Caco-2 (cell line): ENCODE data around the gene ESPNL. TPM values are rescaled to one million over a fixed set of nuclear protein-coding genes. Genes with fewer than 3 reads are reported as not detected.

Experiments used
- BruUV-seq: library from RNA; stranded (reverse); fragments of 400-500 nt; replicated peaks from 2 replicates; lab custom pipeline; 2021; lab: Mats Ljungman, UMichigan
- CTCF ChIA-PET: fragments of 300-600 bp; sonication (Branson Sonifier 250); formaldehyde crosslinking; loops from one replicate; lab custom pipeline; 2022; ENCODE audit warnings: antibody characterized with exemption; lab: Charles Lee
- POLR2A ChIA-PET: fragments of 300-600 bp; sonication (Branson Sonifier 250); formaldehyde crosslinking; loops from one replicate; lab custom pipeline; 2022; ENCODE audit warnings: antibody characterized with exemption; lab: Charles Lee
- DNase-seq, 2 experiments: peaks; one replicate each; pipeline versions ENCODE4 v3.0.0 to v3.0.0-alpha.2; 2020 to 2022
- H3K27me3 ChIP-seq: replicated peaks from 2 replicates; pipeline ENCODE4 v1.6.0; 2011; ENCODE audit warnings: low read length; ENCODE audit not compliant: control insufficient read depth, insufficient read depth
- H3K36me3 ChIP-seq: 2 replicates; pipeline ENCODE4 v1.5.1; 2011; ENCODE audit warnings: low read length; ENCODE audit not compliant: control insufficient read depth, insufficient read depth
- H3K4me1 ChIP-seq: fragments of 250-450 bp; sonication (Bioruptor Pico); 2 replicates; pipeline ENCODE4 v1.5.1; 2020; ENCODE audit warnings: mild to moderate bottlenecking
- H3K4me3 ChIP-seq: 2 replicates; pipeline ENCODE4 v1.5.1; 2011; ENCODE audit warnings: low read depth, mild to moderate bottlenecking, control low read depth, low read length
- H3K9me3 ChIP-seq: fragments of 250-450 bp; sonication (Bioruptor Pico); 2 replicates; pipeline ENCODE4 v1.5.1; 2020; ENCODE audit warnings: mild to moderate bottlenecking, moderate library complexity
- H3K27ac Mint-ChIP-seq: one replicate; pipeline ENCODE4 v1.8.0; 2022; ENCODE audit warnings: mixed read lengths; ENCODE audit not compliant: unreplicated experiment
- H3K27me3 Mint-ChIP-seq: one replicate; pipeline ENCODE4 v1.8.0; 2022; ENCODE audit warnings: mixed read lengths; ENCODE audit not compliant: insufficient read depth, unreplicated experiment
- H3K36me3 Mint-ChIP-seq: one replicate; pipeline ENCODE4 v1.8.0; 2022; ENCODE audit warnings: mild to moderate bottlenecking, mixed read lengths; ENCODE audit not compliant: insufficient read depth, unreplicated experiment
- H3K4me1 Mint-ChIP-seq: one replicate; pipeline ENCODE4 v1.8.0; 2022; ENCODE audit warnings: low read depth, mixed read lengths; ENCODE audit not compliant: unreplicated experiment
- H3K4me3 Mint-ChIP-seq: one replicate; pipeline ENCODE4 v1.8.0; 2022; ENCODE audit warnings: mild to moderate bottlenecking, moderate library complexity, mixed read lengths; ENCODE audit not compliant: unreplicated experiment
- H3K9me3 Mint-ChIP-seq: one replicate; pipeline ENCODE4 v1.8.0; 2022; ENCODE audit warnings: mixed read lengths; ENCODE audit not compliant: unreplicated experiment
- CTCF ChIP-seq, 2 experiments: fragments of 200-600 bp in 1 of 2; IDR thresholded peaks; 1 replicate in 1 of 2; 2 replicates in 1 of 2; pipeline versions ENCODE4 v1.5.1 to v1.8.0; 2011 to 2022; ENCODE audit warnings: antibody characterized with exemption in 1 of 2, control low read depth in 1 of 2, inconsistent platforms in 1 of 2, low read depth in 1 of 2, low read length in 1 of 2, mild to moderate bottlenecking in 1 of 2, moderate library complexity in 1 of 2; ENCODE audit not compliant: insufficient read depth in 1 of 2, severe bottlenecking in 1 of 2, unreplicated experiment in 1 of 2
- intact Hi-C: fragments of 100-400 bp; cut with micrococcal nuclease; formaldehyde crosslinking; loops from one replicate; pipeline ENCODE4 v1.10.0; 2022; ENCODE audit not compliant: unreplicated experiment
- total RNA-seq: library from RNA; stranded (reverse); gene quantifications from 2 replicates; pipeline ENCODE4 v1.2.3, GENCODE V29; 2022

ESPNL gene
- total RNA-seq, 1 experiment from 2014 or later = not detected

- H3K4me3 ChIP-seq = no peak overlapping the region
- no peaks in the 10 kb centered on the region for H3K9me3 ChIP-seq
- Mint-ChIP-seq H3K4me3 (no peak overlapping the region), H3K4me1 (no peaks in the 10 kb centered on the region), H3K36me3 (peaks cover under 1% of the 10 kb centered on the region), H3K9me3 (no peaks in the 10 kb centered on the region), H3K27ac (no peak overlapping the region), H3K27me3 (no peaks in the 10 kb centered on the region)
- no peaks in the 10 kb centered on the region for H3K36me3 ChIP-seq
- no TSS peak for BruUV-seq
- H3K4me1 ChIP-seq = no peaks in the 10 kb centered on the region
- no peak for DNase-seq
- CTCF ChIA-PET = no interaction called here
- POLR2A ChIA-PET = no interaction called here
- H3K27me3 ChIP-seq = no peaks in the 10 kb centered on the region
- no peak for TF ChIP-seq CTCF (IDR thresholded peaks at IDR 0.05; ENCODE audit: insufficient read depth in 1 of 2, low read depth in 1 of 2, low read length in 1 of 2, severe bottlenecking in 1 of 2, unreplicated experiment in 1 of 2)
- intact Hi-C loops = no loop called here
Observed at GRCh38 chr2:238148981-238149380, 48.8 kb downstream of the ESPNL start.

DNA sequence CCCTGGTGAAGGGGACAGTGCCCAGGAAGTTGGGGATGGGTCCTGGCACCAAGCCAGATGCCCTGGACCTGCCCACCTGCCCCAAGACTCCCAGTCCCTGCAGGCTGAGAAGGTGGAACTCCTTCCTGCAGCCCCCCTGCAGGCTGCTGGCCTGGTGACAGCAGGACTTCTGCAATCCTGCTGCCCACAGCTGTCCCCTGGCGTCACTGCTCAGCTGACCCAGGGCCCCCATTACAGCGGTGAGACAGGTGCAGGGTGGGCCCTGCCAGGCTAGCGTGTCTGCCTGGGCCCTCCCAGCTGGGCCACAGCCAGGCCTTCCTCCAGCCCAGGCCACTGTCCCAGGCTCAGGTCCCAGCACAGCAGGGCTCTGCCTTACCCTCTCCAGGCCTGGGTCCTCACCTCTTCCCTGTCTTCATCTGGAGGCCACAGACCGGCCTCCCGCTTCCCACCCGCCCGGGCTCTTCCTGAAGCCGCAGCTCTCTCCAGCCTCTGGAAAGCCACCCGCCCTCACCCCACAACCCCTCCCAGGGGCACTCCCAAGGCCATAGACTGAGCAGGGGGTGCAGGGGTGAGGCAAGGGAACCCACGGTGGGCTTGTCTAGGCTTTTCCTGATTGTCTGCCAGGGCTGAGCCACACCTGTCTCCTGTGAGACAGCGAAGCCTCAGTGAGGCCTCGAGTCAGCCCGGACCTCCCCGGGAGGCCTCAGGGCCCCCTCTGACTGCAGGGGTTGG, 49.9 kb downstream of the ESPNL start:
- Histone ChIP-seq H3K4me3 (no peak overlapping the region), H3K27me3 (no peaks in the 10 kb centered on the region), H3K9me3 (no peaks in the 10 kb centered on the region), H3K4me1 (no peaks in the 10 kb centered on the region), H3K36me3 (no peaks in the 10 kb centered on the region)
- Mint-ChIP-seq H3K4me3 (no peak overlapping the region), H3K27ac (no peak overlapping the region), H3K36me3 (peaks cover 4% of the 10 kb centered on the region), H3K4me1 (no peaks in the 10 kb centered on the region), H3K9me3 (no peaks in the 10 kb centered on the region), H3K27me3 (no peaks in the 10 kb centered on the region)
- DNase-seq = no peak
- no peak for TF ChIP-seq CTCF (IDR thresholded peaks at IDR 0.05; ENCODE audit: insufficient read depth in 1 of 2, low read depth in 1 of 2, low read length in 1 of 2, severe bottlenecking in 1 of 2, unreplicated experiment in 1 of 2)
- ChIA-PET CTCF (no interaction called here), POLR2A (no interaction called here)
- no TSS peak for BruUV-seq
- intact Hi-C loops = loop anchor here (10.0 kb wide), 1 partner anchor 295 kb away; the partner anchor contains the start of gene RAMP1

DNA sequence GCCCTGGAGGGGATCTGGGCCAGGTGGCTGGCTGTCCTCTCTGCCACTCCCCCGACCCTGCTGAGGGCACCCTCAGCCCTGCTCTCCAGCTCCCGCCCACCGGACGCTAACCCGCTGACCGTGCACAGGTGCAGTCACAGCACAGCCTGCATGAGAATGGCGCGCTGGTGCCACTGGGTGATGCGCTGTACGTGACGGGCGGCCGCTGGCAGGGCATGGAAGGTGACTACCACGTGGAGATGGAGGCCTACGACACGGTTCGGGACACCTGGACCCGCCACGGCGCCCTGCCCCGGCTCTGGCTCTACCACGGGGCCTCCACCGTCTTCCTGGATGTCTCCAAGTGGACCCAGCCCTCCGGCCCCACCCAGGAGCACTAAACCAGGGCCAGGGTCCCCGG, 50.5 kb downstream of the ESPNL start:
- ChIA-PET POLR2A (no interaction called here), CTCF (no interaction called here)
- Mint-ChIP-seq H3K4me3 (no peak overlapping the region), H3K4me1 (no peaks in the 10 kb centered on the region), H3K27ac (no peak overlapping the region), H3K36me3 (peaks cover 4% of the 10 kb centered on the region), H3K27me3 (no peaks in the 10 kb centered on the region), H3K9me3 (no peaks in the 10 kb centered on the region)
- Histone ChIP-seq H3K4me3 (no peak overlapping the region), H3K36me3 (no peaks in the 10 kb centered on the region), H3K9me3 (no peaks in the 10 kb centered on the region), H3K27me3 (no peaks in the 10 kb centered on the region), H3K4me1 (no peaks in the 10 kb centered on the region)
- no TSS peak for BruUV-seq
- no peak for DNase-seq
- TF ChIP-seq CTCF (IDR thresholded peaks at IDR 0.05; ENCODE audit: insufficient read depth in 1 of 2, low read depth in 1 of 2, low read length in 1 of 2, severe bottlenecking in 1 of 2, unreplicated experiment in 1 of 2) = no peak
- intact Hi-C loops = loop anchor here (10.0 kb wide), 1 partner anchor 296 kb away; the partner anchor contains the start of gene RAMP1
